CD4-positive, alpha-beta memory T cell (primary cell): ENCODE measurements around the gene ZNF592. TPM values are rescaled to one million over a fixed set of nuclear protein-coding genes. Genes with fewer than 3 reads are reported as not detected.

Experiments
- CTCF ChIA-PET: fragments of 350-600 bp; sonication (Branson Sonifier 250); formaldehyde crosslinking; loops from one replicate; lab custom pipeline; 2021; ENCODE audit warnings: inconsistent platforms; ENCODE audit not compliant: partially characterized antibody; lab: Charles Lee
- POLR2A ChIA-PET: fragments of 350-600 bp; sonication (Branson Sonifier 250); formaldehyde crosslinking; loops from one replicate; lab custom pipeline; 2021; ENCODE audit not compliant: partially characterized antibody; lab: Charles Lee
- DNase-seq, 5 donors: peaks; one replicate each; pipeline versions ENCODE4 v3.0.0 to v3.0.0-alpha.2; 2020 to 2022; ENCODE audit warnings: mixed read lengths in 1 of 5
- H3K27ac ChIP-seq: one replicate; pipeline ENCODE4 v1.7.0; 2013; ENCODE audit warnings: low read depth, low read length
- H3K27me3 ChIP-seq: 2 replicates; pipeline ENCODE4 v1.7.0; 2013; ENCODE audit warnings: mild to moderate bottlenecking, low read length, moderate library complexity; ENCODE audit not compliant: insufficient read depth
- H3K36me3 ChIP-seq: 2 replicates; pipeline ENCODE4 v1.7.0; 2013; ENCODE audit warnings: mild to moderate bottlenecking, low read length, moderate library complexity; ENCODE audit not compliant: insufficient read depth
- H3K4me1 ChIP-seq: 2 replicates; pipeline ENCODE4 v1.7.0; 2013; ENCODE audit warnings: mild to moderate bottlenecking, low read length, moderate library complexity; ENCODE audit not compliant: insufficient read depth
- H3K4me3 ChIP-seq, 2 donors: one replicate each; pipeline ENCODE4 v1.7.0; 2013; ENCODE audit warnings: low read length in 2 of 2, mild to moderate bottlenecking in 1 of 2
- H3K9me3 ChIP-seq, 2 donors: one replicate each; pipeline ENCODE4 v1.7.0; 2013; ENCODE audit warnings: low read length in 2 of 2, control low read depth in 1 of 2; ENCODE audit not compliant: control insufficient read depth in 1 of 2
- H3K27ac Mint-ChIP-seq, 7 donors: one replicate each; pipeline ENCODE4 v1.8.0; 2020 to 2021; ENCODE audit warnings: mixed read lengths in 7 of 7, mild to moderate bottlenecking in 6 of 7, inconsistent platforms in 3 of 7, moderate library complexity in 3 of 7
- H3K27me3 Mint-ChIP-seq, 2 donors: one replicate each; pipeline ENCODE4 v1.8.0; 2020 to 2021; ENCODE audit warnings: mixed read lengths in 2 of 2
- H3K36me3 Mint-ChIP-seq, 2 donors: one replicate each; pipeline ENCODE4 v1.8.0; 2020 to 2021; ENCODE audit warnings: mixed read lengths in 2 of 2, inconsistent platforms in 1 of 2, mild to moderate bottlenecking in 1 of 2
- H3K4me1 Mint-ChIP-seq, 4 donors: one replicate each; pipeline ENCODE4 v1.8.0; 2020 to 2021; ENCODE audit warnings: mixed read lengths in 4 of 4, mild to moderate bottlenecking in 1 of 4
- H3K4me3 Mint-ChIP-seq, 8 donors: one replicate each; pipeline ENCODE4 v1.8.0; 2020 to 2021; ENCODE audit warnings: mixed read lengths in 8 of 8, mild to moderate bottlenecking in 7 of 8, moderate library complexity in 6 of 8, inconsistent platforms in 3 of 8
- H3K9me3 Mint-ChIP-seq, 8 donors: one replicate each; pipeline ENCODE4 v1.8.0; 2020 to 2021; ENCODE audit warnings: mixed read lengths in 8 of 8, mild to moderate bottlenecking in 5 of 8, inconsistent platforms in 3 of 8, moderate library complexity in 1 of 8
- intact Hi-C: fragments of 100-400 bp; cut with micrococcal nuclease; formaldehyde crosslinking; loops from one replicate; pipeline ENCODE4 v1.15.1; 2023
- polyA plus RNA-seq, 2 donors: library from polyadenylated mRNA; unstranded; fragments of 300-500 nt; fragmentation: Illumina TruSeq; gene quantifications; one replicate each; pipeline ENCODE4 v1.2.3, GENCODE V29; 2021
- total RNA-seq, 2 experiments: library from RNA; stranded (reverse); gene quantifications; one replicate each; pipeline ENCODE4 v1.2.3, GENCODE V29; 2021

The ZNF592 gene
- total and polyA plus RNA-seq, 4 experiments from 2014 or later = 1.7 to 42.6 (median 27.1) TPM

DNA sequence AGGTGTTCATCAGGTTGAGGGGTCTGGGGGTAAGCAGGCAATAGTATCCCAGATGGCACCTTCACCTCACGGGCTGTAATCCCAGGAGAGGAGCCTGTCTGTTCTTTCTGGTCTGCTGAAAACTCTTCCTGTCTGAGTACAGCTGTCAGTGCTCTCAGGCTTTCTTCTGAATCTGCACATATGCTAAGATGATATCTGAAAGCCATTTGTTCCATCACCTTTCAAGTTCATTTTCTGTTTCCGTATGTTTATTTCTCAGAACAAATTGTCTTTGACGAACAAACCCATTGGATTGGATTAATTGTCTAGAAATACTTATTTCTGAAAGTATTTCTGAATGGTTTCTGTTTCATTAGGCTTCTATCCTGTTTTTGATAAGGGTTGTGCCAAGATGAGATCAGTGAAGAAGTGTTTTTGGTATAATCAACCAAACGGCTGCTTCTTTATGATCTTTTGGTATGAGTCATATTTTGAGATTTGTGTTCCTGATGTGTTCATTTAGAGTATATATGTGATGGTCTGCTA lies 13.3 kb downstream of the ZNF592 start:
- Mint-ChIP-seq H3K4me1 (peaks cover 4 to 26% (median 16%) of the 10 kb centered on the region in 4 donors), H3K27me3 (no peaks in the 10 kb centered on the region), H3K4me3 (no peak overlapping the region), H3K27ac (no peak overlapping the region), H3K36me3 (peaks cover 9 to 25% of the 10 kb centered on the region in 2 donors), H3K9me3 (no peaks in the 10 kb centered on the region)
- Histone ChIP-seq H3K9me3 (no peaks in the 10 kb centered on the region), H3K36me3 (peaks cover 16% of the 10 kb centered on the region), H3K27me3 (no peaks in the 10 kb centered on the region), H3K4me1 (peaks cover 66% of the 10 kb centered on the region), H3K27ac (peak overlapping the region; percentile 35), H3K4me3 (no peak overlapping the region)
- intact Hi-C loops = no loop called here
- DNase-seq = peak in 4 of 5 donors; percentile 12 to 30 (median 20)
- CTCF ChIA-PET = no interaction called here
- POLR2A ChIA-PET = interaction anchor here (2.2 kb wide), 1 partner anchor 45 kb away, joined by 6 read pairs; the partner anchor contains the start of gene SEC11A

DNA sequence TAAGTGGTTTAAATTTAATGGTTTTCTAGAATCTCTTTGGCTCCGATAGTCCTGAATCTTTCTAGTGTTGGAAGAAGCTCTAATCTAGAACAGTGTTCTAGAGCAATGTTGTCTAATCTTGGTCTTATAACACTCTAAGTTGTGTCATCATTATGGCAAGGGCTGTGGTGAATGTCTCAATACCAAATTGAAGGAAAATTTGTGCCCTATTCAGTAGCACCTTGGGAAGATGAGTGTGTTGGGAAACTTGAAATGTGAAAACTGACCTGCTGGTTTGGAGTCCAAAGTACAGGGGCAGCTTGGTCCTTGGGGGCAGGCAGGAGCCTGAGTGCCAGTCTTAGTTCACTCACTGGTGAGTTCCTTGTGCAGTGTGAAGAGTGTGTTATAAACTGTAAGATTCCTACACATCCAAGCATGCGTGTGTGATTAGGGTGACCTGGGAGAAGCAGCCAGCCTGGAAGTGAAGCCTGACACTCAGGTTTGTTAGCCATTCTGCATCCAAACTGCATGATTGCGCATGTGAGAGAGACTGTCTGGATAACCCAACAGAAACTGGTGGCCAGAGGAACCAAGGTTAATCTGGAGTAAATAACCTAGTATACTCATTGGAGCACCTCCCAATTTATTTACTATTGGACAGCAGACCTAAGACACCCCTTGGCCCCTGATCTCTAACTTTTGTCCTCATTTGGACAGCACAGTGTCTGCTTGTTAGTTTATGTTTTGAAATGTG lies 14.6 kb downstream of the ZNF592 start:
- Histone ChIP-seq H3K4me3 (no peak overlapping the region), H3K27me3 (no peaks in the 10 kb centered on the region), H3K36me3 (peaks cover 24% of the 10 kb centered on the region), H3K9me3 (no peaks in the 10 kb centered on the region), H3K4me1 (peaks cover 66% of the 10 kb centered on the region), H3K27ac (no peak overlapping the region)
- Mint-ChIP-seq H3K36me3 (peaks cover 13 to 32% of the 10 kb centered on the region in 2 donors), H3K27ac (peak overlapping the region in 1 of 7 donors; percentile 54), H3K4me1 (peaks cover 0 to 27% (median 12%) of the 10 kb centered on the region in 4 donors), H3K9me3 (no peaks in the 10 kb centered on the region), H3K27me3 (no peaks in the 10 kb centered on the region), H3K4me3 (no peak overlapping the region)
- intact Hi-C loops = no loop called here
- ChIA-PET POLR2A (interaction anchor here (2.2 kb wide), 1 partner anchor 47 kb away, joined by 6 read pairs; the partner anchor contains the start of gene SEC11A), CTCF (no interaction called here)
- no peak for DNase-seq

DNA sequence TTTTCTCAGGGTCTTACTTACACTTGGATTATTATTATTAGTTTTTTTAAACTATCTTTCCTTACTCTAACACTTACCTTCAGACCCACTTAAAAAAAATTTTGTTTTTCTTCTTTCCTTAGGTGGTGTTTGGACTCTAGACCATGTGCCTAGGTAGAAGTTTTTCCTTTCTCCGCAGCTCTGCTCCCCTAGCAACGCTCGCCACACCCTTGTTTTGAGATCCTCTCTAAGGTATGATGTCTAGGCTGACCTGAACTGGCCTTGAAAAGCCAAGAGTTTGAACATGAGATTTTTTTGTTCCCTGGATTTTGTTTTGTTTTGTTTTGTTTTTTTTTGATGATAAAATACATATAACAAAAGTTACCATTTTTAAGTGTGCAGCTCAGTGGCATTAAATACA lies 16.2 kb downstream of the ZNF592 start:
- H3K27ac ChIP-seq = no peak overlapping the region
- peaks cover 34% of the 10 kb centered on the region for H3K36me3 ChIP-seq
- peak overlapping the region in 6 of 7 donors; percentile 21 to 79 (median 74) for H3K27ac Mint-ChIP-seq
- H3K4me3 ChIP-seq = no peak overlapping the region
- H3K27me3 Mint-ChIP-seq = no peaks in the 10 kb centered on the region
- H3K9me3 Mint-ChIP-seq = no peaks in the 10 kb centered on the region
- POLR2A ChIA-PET = interaction anchor here (1.0 to 2.1 kb wide), 2 partner anchors 48 to 111 kb away, joined by 3 to 7 read pairs; partner anchors contain the start of gene SEC11A
- H3K4me1 ChIP-seq = peaks cover 51% of the 10 kb centered on the region
- CTCF ChIA-PET = no interaction called here
- no peak overlapping the region for H3K4me3 Mint-ChIP-seq
- peaks cover 7 to 29% (median 17%) of the 10 kb centered on the region in 4 donors for H3K4me1 Mint-ChIP-seq
- no peaks in the 10 kb centered on the region for H3K9me3 ChIP-seq
- DNase-seq = no peak
- intact Hi-C loops = no loop called here
- H3K27me3 ChIP-seq = no peaks in the 10 kb centered on the region
- peaks cover 21 to 41% of the 10 kb centered on the region in 2 donors for H3K36me3 Mint-ChIP-seq

DNA sequence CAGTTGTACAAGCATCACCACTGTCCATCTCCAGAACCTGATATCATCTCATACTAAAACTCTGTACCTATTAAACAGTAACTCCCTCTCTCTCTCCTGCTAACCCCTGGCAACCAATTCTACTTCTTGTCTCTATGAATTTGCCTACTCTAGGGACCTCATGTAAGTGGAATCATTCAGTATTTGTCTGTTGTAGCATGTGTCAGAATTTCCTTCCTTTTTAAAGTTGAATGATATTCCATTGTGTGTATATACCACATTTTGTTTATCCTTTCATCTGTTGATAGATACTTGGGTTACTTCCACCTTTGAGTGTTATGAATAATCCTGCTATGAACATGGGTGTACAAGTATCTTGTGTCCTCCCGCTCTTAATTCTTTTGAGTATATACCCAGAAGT lies 16.6 kb downstream of the ZNF592 start:
- no peak for DNase-seq
- H3K27me3 Mint-ChIP-seq = no peaks in the 10 kb centered on the region
- intact Hi-C loops = no loop called here
- H3K36me3 ChIP-seq = peaks cover 34% of the 10 kb centered on the region
- POLR2A ChIA-PET = interaction anchor here (2.1 kb wide), 1 partner anchor 49 kb away, joined by 7 read pairs; the partner anchor contains the start of gene SEC11A
- H3K9me3 Mint-ChIP-seq = no peaks in the 10 kb centered on the region
- no peak overlapping the region for H3K4me3 Mint-ChIP-seq
- peaks cover 11 to 30% (median 19%) of the 10 kb centered on the region in 4 donors for H3K4me1 Mint-ChIP-seq
- CTCF ChIA-PET = no interaction called here
- H3K27me3 ChIP-seq = no peaks in the 10 kb centered on the region
- H3K27ac Mint-ChIP-seq = peak overlapping the region in 6 of 7 donors; percentile 10 to 79 (median 42)
- peaks cover 21 to 44% of the 10 kb centered on the region in 2 donors for H3K36me3 Mint-ChIP-seq
- H3K27ac ChIP-seq = no peak overlapping the region
- no peak overlapping the region for H3K4me3 ChIP-seq
- H3K4me1 ChIP-seq = peaks cover 47% of the 10 kb centered on the region
- no peaks in the 10 kb centered on the region for H3K9me3 ChIP-seq

DNA sequence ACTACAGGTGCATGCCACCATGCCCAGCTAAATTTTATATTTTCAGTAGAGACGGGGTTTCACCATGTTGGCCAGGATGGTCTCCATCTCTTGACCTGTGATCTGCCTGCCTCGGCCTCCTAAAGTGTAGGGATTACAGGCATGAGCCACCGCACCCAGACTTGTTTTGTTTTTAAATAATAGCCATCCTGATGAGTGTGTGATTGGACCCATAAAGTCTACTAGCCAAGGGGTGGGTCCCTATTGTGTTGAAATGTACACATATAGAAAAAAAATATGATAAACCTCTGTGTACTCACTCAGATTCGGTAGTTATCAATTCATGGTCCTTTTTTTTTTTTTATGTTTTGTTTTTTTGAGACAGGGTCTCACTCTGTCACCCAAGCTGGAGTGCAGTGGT lies 17.3 kb downstream of the ZNF592 start:
- Mint-ChIP-seq H3K4me3 (no peak overlapping the region), H3K27ac (peak overlapping the region in 2 of 7 donors; percentile 11 to 65), H3K36me3 (peaks cover 21 to 47% of the 10 kb centered on the region in 2 donors), H3K27me3 (no peaks in the 10 kb centered on the region), H3K9me3 (no peaks in the 10 kb centered on the region), H3K4me1 (peaks cover 17 to 32% (median 23%) of the 10 kb centered on the region in 4 donors)
- ChIA-PET POLR2A (interaction anchor here (2.1 kb wide), 1 partner anchor 50 kb away, joined by 7 read pairs; the partner anchor contains the start of gene SEC11A), CTCF (interaction anchor here (0.7 kb wide), 1 partner anchor 39 kb away, joined by 3 read pairs; no protein-coding TSS in a partner anchor)
- DNase-seq = no peak
- intact Hi-C loops = no loop called here
- Histone ChIP-seq H3K27ac (no peak overlapping the region), H3K27me3 (no peaks in the 10 kb centered on the region), H3K9me3 (no peaks in the 10 kb centered on the region), H3K4me3 (no peak overlapping the region), H3K4me1 (peaks cover 45% of the 10 kb centered on the region), H3K36me3 (peaks cover 34% of the 10 kb centered on the region)

DNA sequence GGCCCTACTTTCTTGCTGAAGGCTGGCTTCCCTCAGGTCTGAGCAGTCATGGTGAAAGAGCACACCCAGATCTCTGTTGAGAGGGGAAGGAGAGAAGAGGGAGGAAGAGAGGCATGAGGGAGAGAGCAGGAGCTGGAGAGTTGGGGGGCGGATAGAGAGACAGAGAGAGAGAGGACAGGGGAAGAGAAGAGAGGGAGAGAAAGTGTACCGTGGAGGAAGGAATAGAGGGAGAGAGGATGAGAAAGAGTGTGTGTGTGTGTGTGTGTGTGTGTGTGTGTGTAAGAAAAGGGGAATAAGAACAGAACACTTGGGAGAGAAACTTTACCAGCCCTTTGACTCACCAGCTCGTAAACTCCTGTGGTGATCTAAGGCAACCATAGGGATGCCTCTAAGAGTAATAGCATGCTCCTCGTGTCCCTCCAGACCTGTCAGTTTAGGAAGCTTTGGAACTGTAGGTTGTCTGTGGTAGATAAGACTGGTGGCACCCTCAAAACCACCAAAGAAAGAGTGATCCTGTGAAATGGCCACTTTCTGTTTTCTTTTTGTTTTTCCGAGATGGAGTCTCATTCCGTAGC lies 18.2 kb downstream of the ZNF592 start:
- DNase-seq = no peak
- Mint-ChIP-seq H3K4me1 (peaks cover 26 to 40% (median 30%) of the 10 kb centered on the region in 4 donors), H3K36me3 (peaks cover 21 to 55% of the 10 kb centered on the region in 2 donors), H3K4me3 (no peak overlapping the region), H3K27ac (peak overlapping the region in 4 of 7 donors; percentile 11 to 56 (median 34)), H3K27me3 (no peaks in the 10 kb centered on the region), H3K9me3 (no peaks in the 10 kb centered on the region)
- ChIA-PET POLR2A (no interaction called here), CTCF (no interaction called here)
- no peak overlapping the region for H3K27ac ChIP-seq
- peaks cover 37% of the 10 kb centered on the region for H3K4me1 ChIP-seq
- intact Hi-C loops = no loop called here
- H3K4me3 ChIP-seq = no peak overlapping the region
- peaks cover 34% of the 10 kb centered on the region for H3K36me3 ChIP-seq
- H3K27me3 ChIP-seq = no peaks in the 10 kb centered on the region
- no peaks in the 10 kb centered on the region for H3K9me3 ChIP-seq

DNA sequence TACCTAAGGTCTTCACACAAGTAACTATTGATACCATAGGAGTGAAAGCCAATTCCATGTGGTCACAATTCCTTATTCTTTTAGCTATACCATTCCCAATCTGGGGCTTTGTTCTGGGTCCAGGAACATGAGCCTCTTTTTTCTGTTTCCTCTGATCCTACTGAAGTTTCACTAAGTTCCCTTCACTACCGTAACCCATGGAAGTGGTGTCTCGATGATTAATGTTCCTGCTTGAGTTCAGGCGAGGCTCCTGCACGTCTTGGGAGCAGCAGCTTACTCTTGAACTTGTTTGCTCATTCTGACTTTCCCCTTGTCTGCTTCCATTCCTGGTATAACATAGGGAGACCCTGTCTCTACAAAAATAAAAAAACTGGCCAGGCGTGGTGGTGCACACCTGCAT lies 23.6 kb downstream of the ZNF592 start:
- POLR2A ChIA-PET = interaction anchor here (0.8 kb wide), 1 partner anchor 56 kb away, joined by 3 read pairs; the partner anchor contains the start of gene SEC11A
- Histone ChIP-seq H3K9me3 (no peaks in the 10 kb centered on the region), H3K27ac (no peak overlapping the region), H3K27me3 (no peaks in the 10 kb centered on the region), H3K4me3 (no peak overlapping the region), H3K36me3 (peaks cover 18% of the 10 kb centered on the region), H3K4me1 (peaks cover 6% of the 10 kb centered on the region)
- Mint-ChIP-seq H3K9me3 (no peaks in the 10 kb centered on the region), H3K36me3 (peaks cover 13 to 50% of the 10 kb centered on the region in 2 donors), H3K4me3 (no peak overlapping the region), H3K27ac (peak overlapping the region in 2 of 7 donors; percentile 54 to 72), H3K4me1 (peaks cover 26 to 44% (median 29%) of the 10 kb centered on the region in 4 donors), H3K27me3 (no peaks in the 10 kb centered on the region)
- CTCF ChIA-PET = interaction anchor here (0.6 to 0.8 kb wide), 2 partner anchors 111 to 114 kb away, joined by 3 read pairs; partner anchors contain the start of gene NMB
- intact Hi-C loops = no loop called here
- no peak for DNase-seq
